Naive thymus-derived CD8-positive, alpha-beta T cell (primary cell): ENCODE results near the gene SBF2. TPM values are rescaled to one million over a fixed set of nuclear protein-coding genes. Genes with fewer than 3 reads are reported as not detected.

ENCODE experiments used
- ATAC-seq, 2 donors: fragments of 150-1000 bp; cut with Tn5 transposase in 1 of 2; sonication (Bioruptor Pico), chemical (Tn5 transposase) in 1 of 2; 1 replicate in 1 of 2; 2 replicates in 1 of 2; pipeline ENCODE4 v1.10.0; 2021; ENCODE audit warnings: mild to moderate bottlenecking in 2 of 2, moderate library complexity in 2 of 2
- POLR2A ChIA-PET: fragments of 350-600 bp; sonication (Branson Sonifier 250); formaldehyde crosslinking; loops from one replicate; lab custom pipeline; 2021; ENCODE audit warnings: antibody characterized with exemption; lab: Charles Lee
- DNase-seq, 10 donors: peaks; one replicate each; pipeline versions ENCODE4 v3.0.0 to v3.0.0-alpha.2; 2020 to 2022
- H3K27ac Mint-ChIP-seq, 10 donors: one replicate each; pipeline ENCODE4 v1.8.0; 2020 to 2022; ENCODE audit warnings: mild to moderate bottlenecking in 10 of 10, mixed read lengths in 10 of 10, moderate library complexity in 4 of 10, inconsistent platforms in 1 of 10
- H3K27me3 Mint-ChIP-seq, 5 donors: one replicate each; pipeline ENCODE4 v1.8.0; 2021 to 2022; ENCODE audit warnings: mixed read lengths in 5 of 5
- H3K36me3 Mint-ChIP-seq, 3 donors: one replicate each; pipeline ENCODE4 v1.8.0; 2020 to 2022; ENCODE audit warnings: mixed read lengths in 3 of 3, mild to moderate bottlenecking in 2 of 3, inconsistent platforms in 1 of 3
- H3K4me1 Mint-ChIP-seq, 4 donors: one replicate each; pipeline ENCODE4 v1.8.0; 2021 to 2022; ENCODE audit warnings: mixed read lengths in 4 of 4
- H3K4me3 Mint-ChIP-seq, 10 donors: one replicate each; pipeline ENCODE4 v1.8.0; 2020 to 2022; ENCODE audit warnings: mild to moderate bottlenecking in 10 of 10, mixed read lengths in 10 of 10, moderate library complexity in 6 of 10, inconsistent platforms in 1 of 10
- H3K9me3 Mint-ChIP-seq, 9 donors: one replicate each; pipeline ENCODE4 v1.8.0; 2020 to 2022; ENCODE audit warnings: mixed read lengths in 9 of 9, mild to moderate bottlenecking in 3 of 9, inconsistent platforms in 1 of 9, moderate library complexity in 1 of 9
- polyA plus RNA-seq, 3 donors: library from polyadenylated mRNA; unstranded; fragments of 300-500 nt; fragmentation: Illumina TruSeq; gene quantifications; one replicate each; pipeline ENCODE4 v1.2.3, GENCODE V29; 2021
- total RNA-seq, 8 experiments: library from RNA in 2 of 8; stranded (reverse) in 2 of 8; gene quantifications; one replicate each; pipeline ENCODE4 v1.2.3 and lab custom pipeline; 2021 to 2026

The SBF2 gene
- total and polyA plus RNA-seq, 5 experiments from 2014 or later, result 2.0 to 14.6 (median 4.9) TPM

DNA sequence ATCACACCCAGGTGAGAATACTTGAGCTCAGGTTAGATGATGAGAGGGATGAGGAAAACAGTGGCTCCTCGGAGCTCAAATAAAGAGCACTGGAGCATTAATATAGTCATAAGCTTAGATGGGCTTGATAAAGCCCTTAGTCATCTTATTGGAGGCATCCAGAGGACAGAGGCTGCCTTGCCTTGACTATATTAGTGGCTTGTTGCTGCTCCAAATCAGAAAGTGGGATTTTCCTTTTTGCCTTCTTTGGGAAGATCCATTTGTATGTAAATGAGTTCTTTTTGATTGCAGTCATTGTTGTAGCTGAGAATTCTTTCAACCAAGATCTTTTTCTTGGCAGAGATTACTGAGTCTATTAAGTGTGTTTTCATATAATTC is 29.8 kb upstream of the SBF2 start:
- no peak for ATAC-seq
- H3K9me3 Mint-ChIP-seq, result no peaks in the 10 kb centered on the region
- peaks cover 3 to 16% (median 5%) of the 10 kb centered on the region in 5 donors for H3K27me3 Mint-ChIP-seq
- no peak overlapping the region for H3K27ac Mint-ChIP-seq
- POLR2A ChIA-PET, result no interaction called here
- H3K4me3 Mint-ChIP-seq, result no peak overlapping the region
- DNase-seq, result no peak
- peaks cover 0 to 6% (median 1%) of the 10 kb centered on the region in 4 donors for H3K4me1 Mint-ChIP-seq
- no peaks in the 10 kb centered on the region for H3K36me3 Mint-ChIP-seq

GRCh38 chr11:10322830-10323792 is 29.1 kb upstream of the SBF2 start:
- Mint-ChIP-seq H3K27ac (peak overlapping the region in 4 of 10 donors; percentile 16 to 68 (median 55)), H3K4me1 (peaks cover 0 to 12% (median 2%) of the 10 kb centered on the region in 4 donors), H3K9me3 (no peaks in the 10 kb centered on the region), H3K4me3 (no peak overlapping the region), H3K27me3 (peaks cover 3 to 16% (median 5%) of the 10 kb centered on the region in 5 donors), H3K36me3 (no peaks in the 10 kb centered on the region)
- DNase-seq (peak in 7 of 10 donors; percentile 3 to 66 (median 44)), ATAC-seq (peak; percentile 57 to 76)
- POLR2A ChIA-PET, result no interaction called here

GRCh38 chr11:10322401-10322800 is 28.4 kb upstream of the SBF2 start:
- ATAC-seq, result no peak
- Mint-ChIP-seq H3K4me3 (no peak overlapping the region), H3K27ac (peak overlapping the region in 3 of 10 donors; percentile 43 to 68 (median 67))

GRCh38 chr11:10320736-10321465 is 26.9 kb upstream of the SBF2 start:
- DNase-seq (no peak), ATAC-seq (no peak)
- H3K9me3 Mint-ChIP-seq, result no peaks in the 10 kb centered on the region
- H3K36me3 Mint-ChIP-seq, result no peaks in the 10 kb centered on the region
- no peak overlapping the region for H3K27ac Mint-ChIP-seq
- H3K4me3 Mint-ChIP-seq, result no peak overlapping the region
- POLR2A ChIA-PET, result interaction anchor here (0.7 kb wide), 1 partner anchor 108 kb away, joined by 3 read pairs; no protein-coding TSS in a partner anchor
- peaks cover 3 to 33% (median 5%) of the 10 kb centered on the region in 5 donors for H3K27me3 Mint-ChIP-seq
- H3K4me1 Mint-ChIP-seq, result peaks cover 0 to 20% (median 2%) of the 10 kb centered on the region in 4 donors

More at GRCh38 chr11:10322401-10322800, 28.4 kb upstream of the SBF2 start:
- Mint-ChIP-seq H3K27me3 (peaks cover 3 to 19% (median 5%) of the 10 kb centered on the region in 5 donors), H3K36me3 (no peaks in the 10 kb centered on the region), H3K9me3 (no peaks in the 10 kb centered on the region), H3K4me1 (peaks cover 0 to 19% (median 2%) of the 10 kb centered on the region in 4 donors)
- no peak for DNase-seq
- POLR2A ChIA-PET, result no interaction called here

DNA sequence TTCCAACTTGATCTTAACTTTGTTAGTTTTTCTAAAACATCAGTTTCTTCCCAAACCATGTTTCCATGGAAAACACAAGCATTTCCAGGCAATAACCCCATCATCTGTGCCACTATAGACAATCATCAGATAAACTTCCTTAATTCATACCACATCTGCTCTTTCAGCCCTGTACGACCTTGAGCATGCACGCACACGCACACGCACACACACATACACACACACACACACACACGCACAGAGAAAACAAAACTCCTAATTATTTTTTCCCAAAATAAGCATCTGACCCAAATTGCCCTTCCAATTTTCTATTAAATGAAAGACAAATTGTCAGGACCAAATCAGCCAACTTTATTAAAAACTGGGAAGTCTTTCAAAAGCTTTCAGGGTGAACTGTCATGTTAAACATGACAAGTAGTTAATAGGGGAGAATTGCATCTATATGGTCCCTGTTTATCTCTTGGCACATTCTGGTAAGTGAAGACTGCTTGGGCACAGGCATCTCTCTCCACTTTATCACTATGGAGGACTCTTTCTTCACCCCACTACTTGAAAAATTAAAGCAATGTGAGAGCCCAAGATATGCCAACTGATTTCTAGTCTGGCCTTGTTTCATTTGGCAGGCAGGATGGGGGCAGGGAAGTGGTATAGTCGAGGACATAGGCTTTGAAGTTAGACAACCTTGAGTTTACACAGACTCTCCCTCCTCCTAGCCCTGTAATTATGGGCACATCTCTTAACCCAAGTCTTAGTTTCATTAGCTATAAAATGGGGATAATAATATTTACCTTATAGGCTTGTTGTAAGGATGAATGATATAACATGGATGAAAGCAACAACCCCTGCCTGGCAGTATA is 25.9 kb upstream of the SBF2 start:
- Mint-ChIP-seq H3K36me3 (no peaks in the 10 kb centered on the region), H3K27me3 (peaks cover 3 to 33% (median 7%) of the 10 kb centered on the region in 5 donors), H3K4me1 (peaks cover 0 to 20% (median 2%) of the 10 kb centered on the region in 4 donors), H3K27ac (no peak overlapping the region), H3K9me3 (no peaks in the 10 kb centered on the region), H3K4me3 (no peak overlapping the region)
- ATAC-seq (no peak), DNase-seq (no peak)
- POLR2A ChIA-PET, result no interaction called here

GRCh38 chr11:10318527-10318802 is 24.4 kb upstream of the SBF2 start:
- H3K27me3 Mint-ChIP-seq, result peaks cover 1 to 25% (median 8%) of the 10 kb centered on the region in 5 donors
- DNase-seq (no peak), ATAC-seq (no peak)
- no peak overlapping the region for H3K27ac Mint-ChIP-seq
- POLR2A ChIA-PET, result interaction anchor here (1.0 kb wide), 1 partner anchor 11 kb away, joined by 3 read pairs; no protein-coding TSS in a partner anchor
- H3K36me3 Mint-ChIP-seq, result no peaks in the 10 kb centered on the region
- H3K4me1 Mint-ChIP-seq, result peaks cover 0 to 24% (median 2%) of the 10 kb centered on the region in 4 donors
- peak overlapping the region in 1 of 10 donors; percentile 32 for H3K4me3 Mint-ChIP-seq
- no peaks in the 10 kb centered on the region for H3K9me3 Mint-ChIP-seq

DNA sequence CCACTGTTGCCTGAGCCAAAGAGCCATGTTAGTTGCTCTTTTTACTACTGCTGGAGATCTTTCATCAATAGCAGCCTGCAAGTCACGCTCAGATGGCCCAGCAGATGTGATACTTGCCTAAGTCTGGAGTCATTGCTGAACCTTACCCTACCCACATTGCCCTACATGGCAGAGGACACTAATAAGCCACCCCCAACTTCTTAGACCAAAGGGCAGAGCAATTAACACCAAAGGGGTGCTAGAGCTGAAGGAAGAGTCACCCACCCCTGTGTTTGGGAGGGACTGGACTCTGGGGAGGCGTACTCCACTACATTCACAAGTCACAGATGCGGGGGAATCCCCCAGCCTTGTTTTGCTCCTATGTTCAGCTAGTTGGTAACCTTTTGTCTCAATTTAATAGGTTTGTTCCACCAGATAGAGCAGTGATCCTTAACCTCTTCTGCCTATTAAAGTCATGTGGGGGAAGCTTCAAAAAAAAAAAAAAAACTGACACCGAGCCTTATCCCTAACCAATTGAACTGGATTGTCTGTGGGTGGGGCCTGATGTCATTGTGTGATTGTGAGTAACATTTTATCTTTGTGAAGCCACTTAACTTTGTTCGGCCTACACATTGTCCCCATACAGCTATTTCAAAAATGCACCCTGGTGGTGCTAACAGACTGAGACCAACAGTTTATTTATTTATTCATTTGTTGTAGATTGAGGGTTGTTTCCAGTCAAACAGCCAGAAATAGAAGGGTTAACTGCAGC is 23.9 kb upstream of the SBF2 start:
- Mint-ChIP-seq H3K4me1 (peaks cover 0 to 23% (median 2%) of the 10 kb centered on the region in 4 donors), H3K9me3 (no peaks in the 10 kb centered on the region), H3K27ac (peak overlapping the region in 1 of 10 donors; percentile 21), H3K36me3 (no peaks in the 10 kb centered on the region), H3K27me3 (peaks cover 1 to 20% (median 8%) of the 10 kb centered on the region in 5 donors), H3K4me3 (no peak overlapping the region)
- ATAC-seq (peak in 1 of 2 donors; percentile 55), DNase-seq (no peak)
- POLR2A ChIA-PET, result interaction anchor here (0.7 to 1.0 kb wide), 2 partner anchors 10 to 590 kb away, joined by 3 to 5 read pairs; no protein-coding TSS in a partner anchor

- Mint-ChIP-seq H3K9me3 (no peaks in the 10 kb centered on the region), H3K36me3 (no peaks in the 10 kb centered on the region), H3K4me3 (no peak overlapping the region), H3K4me1 (peaks cover 0 to 18% (median under 1%) of the 10 kb centered on the region in 4 donors), H3K27ac (peak overlapping the region in 1 of 10 donors; percentile 21), H3K27me3 (peaks cover 5 to 21% (median 10%) of the 10 kb centered on the region in 5 donors)
- POLR2A ChIA-PET, result interaction anchor here (0.7 kb wide), 1 partner anchor 590 kb away, joined by 5 read pairs; no protein-coding TSS in a partner anchor
- DNase-seq (no peak), ATAC-seq (no peak)
Measured at GRCh38 chr11:10317151-10317755, 23.2 kb upstream of the SBF2 start.

- Mint-ChIP-seq H3K4me1 (peaks cover 0 to 18% (median under 1%) of the 10 kb centered on the region in 4 donors), H3K9me3 (no peaks in the 10 kb centered on the region), H3K27ac (no peak overlapping the region), H3K36me3 (no peaks in the 10 kb centered on the region), H3K4me3 (no peak overlapping the region), H3K27me3 (peaks cover 8 to 41% (median 18%) of the 10 kb centered on the region in 5 donors)
- ATAC-seq (no peak), DNase-seq (no peak)
- POLR2A ChIA-PET, result interaction anchor here (0.5 kb wide), 1 partner anchor 708 kb away, joined by 4 read pairs; no protein-coding TSS in a partner anchor
Measured at GRCh38 chr11:10315083-10315482, 21.1 kb upstream of the SBF2 start.

GRCh38 chr11:10314199-10315072 is 20.4 kb upstream of the SBF2 start:
- Mint-ChIP-seq H3K4me1 (peaks cover 0 to 18% (median under 1%) of the 10 kb centered on the region in 4 donors), H3K4me3 (no peak overlapping the region), H3K27me3 (peaks cover 8 to 47% (median 21%) of the 10 kb centered on the region in 5 donors), H3K36me3 (no peaks in the 10 kb centered on the region), H3K27ac (peak overlapping the region in 1 of 10 donors; percentile 26), H3K9me3 (no peaks in the 10 kb centered on the region)
- DNase-seq, result peak in 6 of 10 donors; percentile 19 to 66 (median 42)
- POLR2A ChIA-PET, result interaction anchor here (0.5 kb wide), 1 partner anchor 707 kb away, joined by 4 read pairs; no protein-coding TSS in a partner anchor
- peak; percentile 86 to 97 for ATAC-seq
